DMS79 (cell line): ENCODE measurements around the gene SHC4.
"Not testable (repeated sequence)": the region's sequence is repeated elsewhere in the genome, so short reads cannot be mapped to it uniquely, and the experiment has no call there.

Source experiments
- DNase-seq: peaks from one replicate; lab custom pipeline; 2025; lab: John Stamatoyannopoulos, UW

SHC4 gene

DNA sequence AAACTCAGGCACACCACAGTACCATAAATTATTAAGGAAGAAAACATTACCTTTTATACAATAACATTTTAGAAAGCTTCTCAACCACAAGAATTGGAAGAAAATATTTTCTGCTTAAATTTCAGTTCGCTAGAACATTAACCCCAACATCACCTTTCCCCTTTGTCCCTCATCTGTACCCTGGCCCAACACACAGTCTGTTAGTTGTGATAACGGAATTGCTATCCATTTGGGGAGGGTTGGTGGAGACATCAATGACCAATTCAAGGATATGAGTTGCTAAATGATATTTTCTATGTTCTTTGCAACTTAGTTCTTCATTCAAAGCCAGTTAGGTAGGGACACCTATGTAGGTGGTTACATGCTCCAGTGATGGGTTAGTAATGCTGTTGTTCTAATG is 80.0 kb downstream of the SHC4 start:
- no peak for DNase-seq

DNA sequence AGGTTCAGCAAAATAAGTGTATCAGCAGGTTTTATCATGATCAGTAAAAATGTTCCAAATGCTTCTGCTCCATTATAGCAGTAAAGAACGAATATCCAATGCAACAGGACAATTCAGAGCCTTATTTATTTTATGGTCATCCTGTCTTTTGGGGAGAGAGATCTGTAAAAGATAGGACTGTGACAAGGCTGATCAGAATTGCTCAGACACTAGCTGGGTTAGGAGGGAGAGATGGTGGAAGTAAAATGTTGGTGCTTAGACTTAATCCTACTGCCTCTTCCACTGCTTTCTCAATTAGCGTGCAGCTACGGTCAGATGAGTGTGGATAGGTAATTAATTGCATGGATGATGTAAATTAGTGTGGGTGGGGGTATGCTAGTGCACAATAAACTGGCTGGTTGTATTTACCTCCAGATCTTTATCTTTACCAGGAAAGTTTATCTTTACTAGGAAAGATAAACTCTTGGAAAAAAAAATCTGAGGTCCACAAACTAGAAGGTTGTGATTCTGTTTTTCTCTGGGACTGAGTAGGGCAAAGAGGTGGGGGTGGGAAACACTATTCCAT is 83.6 kb downstream of the SHC4 start:
- no peak for DNase-seq

DNA sequence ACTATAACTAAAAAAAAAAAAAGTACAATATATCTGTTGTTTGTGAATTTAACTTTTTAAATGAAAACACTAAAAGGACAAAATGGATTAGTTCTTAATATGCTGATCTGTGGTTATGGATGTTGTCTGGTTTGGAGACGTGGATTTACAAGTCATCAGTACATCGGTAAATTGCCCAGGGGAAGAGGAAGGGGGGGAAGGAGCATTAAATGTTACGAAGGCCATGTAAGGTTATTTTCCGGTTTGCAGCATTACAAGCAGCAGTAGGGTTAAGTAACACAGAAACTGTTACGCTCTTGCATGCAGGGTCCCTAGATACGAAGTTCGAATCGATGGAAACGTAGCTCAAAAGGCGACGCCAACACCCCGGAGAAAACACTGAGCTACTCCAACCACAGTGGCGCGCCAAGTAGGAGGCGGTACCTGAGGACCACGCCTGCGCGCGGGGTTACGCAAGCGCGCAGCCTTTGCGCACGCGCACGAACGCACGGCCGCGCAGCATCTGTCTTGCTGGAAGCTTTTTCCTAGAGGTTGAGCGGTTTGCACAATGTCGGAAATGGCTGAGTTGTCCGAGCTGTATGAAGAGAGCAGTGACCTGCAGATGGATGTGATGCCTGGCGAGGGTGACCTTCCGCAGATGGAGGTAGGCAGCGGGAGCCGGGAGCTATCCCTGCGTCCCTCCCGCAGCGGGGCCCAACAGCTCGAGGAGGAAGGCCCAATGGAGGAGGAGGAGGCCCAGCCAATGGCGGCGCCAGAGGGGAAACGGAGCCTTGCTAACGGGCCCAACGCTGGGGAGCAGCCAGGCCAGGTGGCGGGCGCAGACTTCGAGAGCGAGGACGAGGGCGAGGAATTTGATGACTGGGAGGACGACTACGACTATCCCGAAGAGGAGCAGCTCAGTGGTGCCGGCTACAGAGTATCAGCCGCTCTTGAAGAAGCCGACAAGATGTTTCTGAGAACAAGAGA is 85.8 kb downstream of the SHC4 start, which contains the start of gene EID1:
TSS of gene EID1 (plus strand) at position 505 of the 966 bp plus-strand sequence. CDS start at position 548, 43 bp downstream.
- peak; percentile 37 for DNase-seq

DNA sequence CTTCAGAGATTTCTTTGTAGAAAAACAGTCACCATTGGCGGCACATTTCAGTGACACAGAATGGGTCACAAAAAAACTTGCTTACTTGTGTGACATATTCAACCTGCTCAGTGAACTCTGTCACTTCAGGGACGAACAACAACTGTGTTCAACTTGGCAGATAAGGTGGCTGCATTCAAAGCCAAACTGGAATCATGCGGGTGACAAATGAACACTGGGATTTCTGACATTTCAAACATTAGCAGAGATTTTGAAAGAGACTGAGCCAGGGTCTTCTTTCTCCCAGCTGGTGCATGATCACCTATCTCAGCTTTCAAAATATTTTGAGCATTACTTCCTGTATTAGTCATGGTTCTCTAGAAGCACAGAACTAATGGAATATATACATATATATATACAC is 87.7 kb downstream of the SHC4 start:
- DNase-seq = no peak

DNA sequence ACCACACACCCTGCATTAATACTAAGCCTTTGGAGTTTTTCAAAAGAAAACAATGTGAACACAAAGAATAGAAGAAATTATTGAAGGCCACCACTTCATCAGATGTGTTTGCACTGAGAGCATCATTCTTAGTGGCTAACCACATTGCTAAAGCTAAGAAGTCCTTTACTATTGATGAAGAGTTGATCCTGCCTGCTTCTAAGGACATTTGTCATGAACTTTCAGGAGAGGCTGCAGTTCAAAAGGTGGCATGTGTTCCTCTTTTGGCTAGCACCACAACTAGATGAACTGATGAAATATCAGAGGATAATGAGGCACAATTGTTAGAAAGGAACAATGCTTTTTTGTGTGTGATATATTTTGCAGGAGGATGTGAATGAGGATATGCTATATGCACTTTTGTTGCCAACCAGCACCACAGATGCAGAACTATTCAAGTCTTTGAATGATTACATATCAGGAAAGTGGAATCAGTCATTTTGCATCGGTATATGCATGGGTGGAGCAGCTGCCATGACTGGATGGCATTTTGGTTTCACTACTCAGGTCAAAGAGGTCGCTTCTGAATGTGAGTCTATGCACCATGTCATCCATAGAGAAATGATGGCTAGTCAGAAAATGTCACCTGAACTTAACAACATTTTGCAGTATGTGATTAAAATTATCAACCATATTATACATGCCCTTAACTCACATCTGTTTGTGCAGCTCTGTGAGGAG is 88.3 kb downstream of the SHC4 start:
- DNase-seq = no peak

- no peak for DNase-seq
Observed at GRCh38 chr15:48872632-48873031, 91.1 kb downstream of the SHC4 start.

GRCh38 chr15:48871542-48871941 is 92.2 kb downstream of the SHC4 start:
- no peak for DNase-seq

- DNase-seq = no peak
Observed at GRCh38 chr15:48869966-48870365, 93.8 kb downstream of the SHC4 start.

GRCh38 chr15:48868536-48868935 is 95.2 kb downstream of the SHC4 start:
- no peak for DNase-seq

DNA sequence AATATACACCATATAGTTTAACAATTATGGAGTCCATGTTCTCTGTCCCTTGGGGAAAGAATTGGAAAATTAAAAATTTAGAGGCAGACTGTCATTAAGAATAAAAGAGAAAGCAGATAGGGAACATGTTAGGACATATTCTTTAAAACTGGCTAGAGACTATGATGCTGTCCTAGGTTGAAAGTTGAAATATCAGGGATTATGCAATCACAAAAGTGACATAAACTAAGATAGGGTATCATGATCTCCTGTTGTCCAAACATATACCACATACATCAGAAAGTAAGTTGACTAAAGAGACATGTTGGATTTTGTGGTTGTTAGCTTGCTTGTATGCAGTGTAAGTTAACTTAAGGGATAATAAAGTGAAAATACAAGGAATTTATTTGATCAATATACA is 95.7 kb downstream of the SHC4 start:
- no peak for DNase-seq

- DNase-seq = no peak
Observed at GRCh38 chr15:48866141-48866563, 97.6 kb downstream of the SHC4 start.

DNA sequence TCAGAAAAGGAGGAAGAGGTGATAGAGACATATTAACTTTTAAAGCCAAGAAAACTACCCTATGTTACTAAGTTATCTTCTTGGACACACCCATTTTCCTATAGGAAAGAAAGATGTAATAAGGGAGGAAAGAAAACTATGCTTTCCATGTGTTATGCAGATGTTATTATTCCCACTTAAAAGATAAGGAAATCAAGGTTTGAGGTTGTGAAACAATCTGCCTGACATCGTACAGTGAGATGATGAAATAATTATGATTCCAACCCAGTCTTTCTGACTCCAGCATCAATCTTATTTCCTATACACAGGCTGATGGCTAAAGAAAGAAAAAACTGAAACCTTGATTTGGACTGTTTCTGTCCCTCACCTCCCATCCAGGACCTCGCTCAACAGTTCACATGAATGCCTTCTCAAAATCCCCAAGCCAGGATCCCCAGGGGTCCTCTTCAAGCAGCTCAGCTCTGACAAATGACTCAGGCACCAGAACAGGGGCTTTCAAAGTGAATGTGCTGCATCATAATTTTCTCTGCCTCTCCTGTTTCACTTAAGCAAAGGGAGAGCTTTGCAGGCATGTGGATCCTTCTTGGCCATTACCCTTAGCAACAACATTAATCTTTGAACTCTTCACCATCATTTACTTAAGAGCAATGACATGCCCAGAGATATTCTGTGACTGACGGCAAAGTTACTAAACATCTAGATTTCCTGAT is 98.2 kb downstream of the SHC4 start:
- no peak for DNase-seq

DNA sequence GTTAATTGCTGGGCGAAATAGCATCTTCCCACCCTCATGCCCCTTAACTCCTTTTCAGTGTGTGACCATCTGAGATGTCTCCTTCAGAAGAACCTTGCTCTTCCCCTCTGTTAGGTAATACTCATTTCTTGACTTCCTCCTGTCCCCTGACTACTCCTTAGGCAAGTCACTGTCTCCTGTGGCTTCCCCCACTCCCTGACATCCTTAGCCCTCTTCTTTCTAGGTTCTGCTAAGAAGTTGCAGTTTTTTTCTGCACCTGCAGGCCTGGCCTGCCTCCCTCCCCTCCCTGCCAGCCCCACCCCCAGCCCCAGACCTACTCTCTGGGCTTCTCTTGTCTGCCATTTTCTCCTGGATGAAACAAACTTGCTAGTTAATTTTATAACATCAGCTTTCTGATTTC is 101.0 kb downstream of the SHC4 start:
- DNase-seq = no peak

- no peak for DNase-seq
Observed at GRCh38 chr15:48861813-48862431, 101.8 kb downstream of the SHC4 start.

DNA sequence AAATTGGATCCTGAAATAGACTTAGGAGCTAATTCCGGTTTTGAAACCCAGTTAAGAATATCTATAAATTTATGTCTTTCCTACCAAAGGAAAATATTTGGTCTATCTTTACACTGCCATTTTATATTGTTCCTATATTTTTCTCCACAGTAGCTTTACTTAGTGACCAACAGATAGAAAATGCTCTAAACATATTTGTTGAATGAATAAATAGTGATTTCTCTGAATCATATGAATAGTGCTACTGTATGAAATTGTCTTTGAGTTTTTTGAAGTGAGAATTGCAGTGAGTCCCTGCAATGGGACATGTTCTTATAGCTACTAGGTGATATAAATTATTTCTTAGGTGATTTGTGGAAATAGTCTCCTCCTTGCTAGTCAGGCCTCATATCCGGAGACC is 104.3 kb downstream of the SHC4 start:
- no peak for DNase-seq

GRCh38 chr15:48858401-48858800 is 105.3 kb downstream of the SHC4 start:
- DNase-seq = no peak

DNA sequence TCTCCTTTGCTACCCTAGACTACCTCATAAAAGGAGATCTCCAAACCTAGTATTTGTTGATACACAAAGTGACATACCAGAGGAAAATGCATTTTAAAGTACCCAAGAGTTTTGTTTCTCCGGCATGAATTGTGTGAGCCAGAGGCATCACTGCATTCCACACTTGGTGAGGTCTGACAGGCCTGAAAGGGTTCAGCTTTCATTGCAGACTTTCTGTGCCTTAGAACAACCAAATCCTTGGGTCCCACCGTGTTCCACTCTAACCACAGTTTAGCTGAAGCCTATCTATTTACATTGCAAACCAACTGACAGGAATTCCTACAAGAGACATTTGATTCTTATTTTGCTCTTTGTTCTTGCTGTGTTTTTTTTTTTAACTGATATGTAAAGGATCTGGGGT is 106.8 kb downstream of the SHC4 start:
- DNase-seq = no peak

DNA sequence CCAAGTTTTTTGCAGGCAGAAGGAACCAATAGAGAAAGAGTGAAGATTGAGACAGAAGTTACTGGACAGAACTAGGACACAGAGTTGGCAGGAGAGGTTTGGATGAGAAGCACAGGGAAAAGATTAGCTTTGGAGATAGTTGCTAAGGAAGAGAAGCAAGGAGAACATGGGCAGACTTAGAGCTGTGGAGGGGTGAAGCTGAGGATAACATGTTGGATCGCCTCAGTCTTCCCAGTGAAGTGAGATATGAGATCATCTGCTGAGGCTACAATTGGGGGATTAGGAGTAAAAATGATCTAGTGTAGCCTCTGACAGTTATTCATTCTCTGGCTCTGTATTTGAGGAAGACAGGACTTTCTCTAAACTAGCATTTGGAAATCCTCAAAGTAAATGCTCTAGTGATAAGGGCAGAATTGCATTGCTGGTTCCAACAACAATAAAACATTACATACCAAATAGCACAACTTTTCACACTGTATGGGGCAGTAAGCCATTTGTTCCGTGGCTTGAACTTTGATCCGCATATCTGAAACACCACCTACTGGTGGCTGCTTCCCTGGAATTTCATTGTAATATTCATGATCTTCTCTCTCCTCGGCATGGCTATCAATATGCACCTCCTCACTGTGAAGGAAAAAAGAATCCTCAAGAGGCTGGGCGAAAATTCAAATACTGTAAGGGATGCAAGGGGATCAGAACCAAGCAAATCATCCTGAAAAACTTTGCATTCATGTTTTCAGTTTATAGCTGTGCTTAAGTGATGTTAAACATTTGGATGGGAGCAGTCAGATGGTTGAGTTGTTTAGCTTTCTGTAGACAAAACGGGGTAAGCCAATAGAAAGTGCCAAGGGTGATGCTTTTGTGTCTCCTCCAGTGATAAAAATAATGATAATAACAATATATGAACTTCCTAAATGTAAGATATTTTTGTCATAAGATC is 107.9 kb downstream of the SHC4 start:
- DNase-seq = no peak

DNA sequence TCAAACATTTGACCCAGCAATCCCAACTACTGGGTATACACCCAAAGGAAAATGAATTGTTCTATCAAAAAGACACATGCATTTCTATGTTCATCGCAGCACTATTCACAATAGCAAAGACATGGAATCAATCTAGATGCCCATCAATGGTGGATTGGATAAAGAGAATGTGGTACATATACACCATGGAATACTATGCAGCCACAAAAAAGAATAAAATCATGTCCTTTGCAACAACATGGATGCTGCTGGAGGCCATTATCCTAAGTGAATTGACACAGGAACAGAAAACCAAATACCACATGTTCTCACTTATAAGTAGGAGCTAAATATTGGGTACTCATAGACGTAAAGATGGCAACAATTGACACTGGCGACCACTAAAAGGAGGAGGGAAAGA is 109.3 kb downstream of the SHC4 start:
- not testable (repeated sequence) for DNase-seq

- DNase-seq = no peak
Observed at GRCh38 chr15:48851956-48852355, 111.8 kb downstream of the SHC4 start.

DNA sequence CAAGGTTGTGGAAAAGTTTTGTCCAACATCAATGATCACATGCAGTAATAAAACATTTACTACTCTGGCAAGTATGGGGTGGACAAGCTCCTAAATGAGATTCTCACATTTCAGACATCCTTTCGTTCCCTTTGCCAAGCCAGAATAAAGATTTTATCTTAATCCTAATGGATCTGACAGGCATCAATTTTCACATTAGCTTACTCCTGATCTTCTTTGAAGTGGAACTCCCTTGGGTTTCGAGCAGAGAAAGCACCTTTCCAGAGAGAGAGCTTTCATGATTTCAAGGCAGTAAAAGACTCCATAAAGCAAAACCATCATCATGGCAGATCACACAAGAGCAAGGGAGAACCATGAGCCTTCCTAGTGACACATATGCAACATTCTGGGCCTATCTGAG is 113.1 kb downstream of the SHC4 start:
- no peak for DNase-seq
